Prostate gland (tissue), 2 donors: Measurements from ENCODE around the gene KLF13.

Experiments used
- CTCF ChIP-seq, 4 experiments: fragments of 200-600 bp in 2 of 4; fragments of 450-650 bp in 2 of 4; sonication (generic) in 2 of 4; IDR thresholded peaks; 1 replicate in 3 of 4; 2 replicates in 1 of 4; pipeline ENCODE4 v1.5.1; 2016 to 2019; ENCODE audit warnings: antibody characterized with exemption in 4 of 4, mild to moderate bottlenecking in 2 of 4, moderate library complexity in 2 of 4
- POLR2A ChIP-seq: fragments of 450-650 bp; IDR thresholded peaks from one replicate; pipeline ENCODE4 v1.6.1; 2016; ENCODE audit warnings: antibody characterized with exemption, mild to moderate bottlenecking

- no peak for TF ChIP-seq CTCF (IDR thresholded peaks at IDR 0.05)
- TF ChIP-seq POLR2A, result no peak
Measured at GRCh38 chr15:31280046-31280830, 46.4 kb upstream of the KLF13 start.
